Endodermal cell (in vitro differentiated cells): ENCODE measurements around the gene SLC25A6. TPM values are rescaled to one million over a fixed set of nuclear protein-coding genes. Genes with fewer than 3 reads are reported as not detected.

ENCODE experiments used
- DNase-seq: peaks from one replicate; pipeline ENCODE4 v3.0.0-alpha.2; 2017
- H3K27ac ChIP-seq: 2 replicates; pipeline ENCODE4 v1.5.1; 2013; ENCODE audit warnings: mild to moderate bottlenecking, low read depth, low read length, moderate library complexity
- H3K27me3 ChIP-seq: 2 replicates; pipeline ENCODE4 v1.6.1; 2013; ENCODE audit warnings: mild to moderate bottlenecking, low read length, moderate library complexity; ENCODE audit not compliant: insufficient read depth, control insufficient read depth, poor library complexity, severe bottlenecking
- H3K36me3 ChIP-seq: 2 replicates; pipeline ENCODE4 v1.7.0; 2013; ENCODE audit warnings: mild to moderate bottlenecking, low read length, moderate library complexity; ENCODE audit not compliant: control insufficient read depth, insufficient read depth
- H3K4me1 ChIP-seq: one replicate; pipeline ENCODE4 v1.7.0; 2013; ENCODE audit warnings: low read length; ENCODE audit not compliant: control insufficient read depth, insufficient read depth
- H3K4me3 ChIP-seq: 2 replicates; pipeline ENCODE4 v1.5.1; 2013; ENCODE audit warnings: mild to moderate bottlenecking, low read length, moderate library complexity
- H3K9ac ChIP-seq: 2 replicates; pipeline ENCODE4 v1.6.1; 2013; ENCODE audit warnings: mild to moderate bottlenecking, low read length, moderate library complexity; ENCODE audit not compliant: poor library complexity, severe bottlenecking; ENCODE audit errors: extremely low read depth
- H3K9me3 ChIP-seq: 2 replicates; pipeline ENCODE4 v1.6.1; 2013; ENCODE audit warnings: mild to moderate bottlenecking, low read length, moderate library complexity; ENCODE audit not compliant: control insufficient read depth
- H3K27ac Mint-ChIP-seq: 2 replicates; pipeline ENCODE4 v1.8.0; 2020; ENCODE audit warnings: mixed read lengths
- H3K27me3 Mint-ChIP-seq: 2 replicates; pipeline ENCODE4 v1.8.0; 2021; ENCODE audit warnings: mild to moderate bottlenecking, mixed read lengths; ENCODE audit not compliant: insufficient read depth
- H3K36me3 Mint-ChIP-seq: 2 replicates; pipeline ENCODE4 v1.8.0; 2020; ENCODE audit warnings: low read depth, mixed read lengths
- H3K4me1 Mint-ChIP-seq: 2 replicates; pipeline ENCODE4 v1.8.0; 2020; ENCODE audit warnings: mixed read lengths
- H3K4me3 Mint-ChIP-seq: 2 replicates; pipeline ENCODE4 v1.8.0; 2020; ENCODE audit warnings: mild to moderate bottlenecking, moderate library complexity, mixed read lengths
- H3K9me3 Mint-ChIP-seq: 2 replicates; pipeline ENCODE4 v1.8.0; 2020; ENCODE audit warnings: mild to moderate bottlenecking, mixed read lengths
- CTCF ChIP-seq: fragments of 200-600 bp; sonication (generic); conservative IDR thresholded peaks from 2 replicates; pipeline ENCODE4 v1.5.0; 2021; ENCODE audit warnings: antibody characterized with exemption, mild to moderate bottlenecking
- WGBS, 2 experiments: methylation state at CpG; one replicate each; pipeline versions ENCODE4 v1.1.5 to v1.1.7; 2013; ENCODE audit warnings: missing lambda C conversion rate in 2 of 2, mixed read lengths in 1 of 2; ENCODE audit not compliant: insufficient coverage in 1 of 2, insufficient read length in 1 of 2; 5-methylcytosine and 5-hydroxymethylcytosine counted together
- total RNA-seq, 2 donors: library from RNA; stranded (reverse); fragmentation: NEBNext Ultra II Directional in 1 of 2; extraction: Animal tissue kit (Norgen Biotek cat#: 25700) in 1 of 2; gene quantifications; 2 replicates in 1 of 2; 3 replicates in 1 of 2; pipeline ENCODE4 v1.2.1, GENCODE V29; 2021

Gene SLC25A6
- total RNA-seq, 2 donors from 2014 or later: 424 to 429 TPM

GRCh38 chrX:1389993-1390285, 2.0 kb downstream of the SLC25A6 start:
- 96% methylated on average over 6 to 10 of the region's 10 CpGs for WGBS, 2 experiments
- Histone ChIP-seq H3K4me3 (peak overlapping the region; percentile 98), H3K27me3 (no peaks in the 10 kb centered on the region), H3K9ac (no peak overlapping the region), H3K36me3 (peaks cover 60% of the 10 kb centered on the region), H3K4me1 (peaks cover 3% of the 10 kb centered on the region), H3K27ac (no peak overlapping the region), H3K9me3 (no peaks in the 10 kb centered on the region)
- Mint-ChIP-seq H3K4me1 (no peaks in the 10 kb centered on the region), H3K9me3 (no peaks in the 10 kb centered on the region), H3K36me3 (peaks cover 60% of the 10 kb centered on the region), H3K4me3 (peak overlapping the region; percentile 90), H3K27me3 (no peaks in the 10 kb centered on the region), H3K27ac (no peak overlapping the region)
- peak; percentile 31 for DNase-seq
- no peak for TF ChIP-seq CTCF

GRCh38 chrX:1389181-1389992, 2.5 kb downstream of the SLC25A6 start:
- Histone ChIP-seq H3K9ac (no peak overlapping the region), H3K4me1 (peaks cover 3% of the 10 kb centered on the region), H3K36me3 (peaks cover 65% of the 10 kb centered on the region), H3K4me3 (peak overlapping the region; percentile 98), H3K27ac (no peak overlapping the region), H3K9me3 (no peaks in the 10 kb centered on the region), H3K27me3 (no peaks in the 10 kb centered on the region)
- TF ChIP-seq CTCF: no peak
- no peak overlapping the region for H3K27ac Mint-ChIP-seq
- H3K36me3 Mint-ChIP-seq: peaks cover 64% of the 10 kb centered on the region
- WGBS, 2 experiments: 96 to 97% methylated on average over 42 to 51 of the region's 51 CpGs
- H3K4me3 Mint-ChIP-seq: peak overlapping the region; percentile 90
- DNase-seq: peak; percentile 36
- H3K27me3 Mint-ChIP-seq: no peaks in the 10 kb centered on the region
- no peaks in the 10 kb centered on the region for H3K4me1 Mint-ChIP-seq
- no peaks in the 10 kb centered on the region for H3K9me3 Mint-ChIP-seq

DNA sequence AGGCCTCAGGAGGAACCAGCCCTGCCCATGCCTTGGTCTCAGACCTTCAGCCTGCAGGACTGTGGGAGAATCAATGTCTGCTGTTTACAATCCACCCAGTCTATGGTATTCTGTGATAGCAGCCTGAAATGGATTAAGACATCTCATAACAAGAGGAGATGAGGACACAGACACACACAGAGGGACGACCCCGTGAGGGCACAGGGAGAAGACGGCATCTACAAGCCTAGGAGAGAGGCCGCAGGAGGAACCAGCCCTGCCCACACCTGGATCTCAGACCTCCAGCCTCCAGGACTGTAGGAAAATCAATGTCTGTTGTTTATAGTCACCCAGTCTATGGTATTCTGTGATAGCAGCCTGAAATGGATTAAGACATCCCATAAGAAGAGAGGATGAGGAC, 3.3 kb downstream of the SLC25A6 start:
- H3K36me3 ChIP-seq: peaks cover 71% of the 10 kb centered on the region
- no peak overlapping the region for H3K27ac ChIP-seq
- H3K9ac ChIP-seq: no peak overlapping the region
- H3K27me3 ChIP-seq: no peaks in the 10 kb centered on the region
- Mint-ChIP-seq H3K4me3 (peak overlapping the region; percentile 90), H3K27ac (peak overlapping the region; percentile 48), H3K27me3 (no peaks in the 10 kb centered on the region), H3K9me3 (no peaks in the 10 kb centered on the region), H3K36me3 (peaks cover 70% of the 10 kb centered on the region), H3K4me1 (no peaks in the 10 kb centered on the region)
- WGBS, 2 experiments: 92 to 100% methylated on average over 3 to 4 of the region's 4 CpGs
- peak; percentile 38 for DNase-seq
- H3K4me1 ChIP-seq: peaks cover 3% of the 10 kb centered on the region
- peak overlapping the region; percentile 53 for H3K4me3 ChIP-seq
- TF ChIP-seq CTCF: no peak
- H3K9me3 ChIP-seq: no peaks in the 10 kb centered on the region
